Fibroblast of villous mesenchyme (primary cell): ENCODE results near the gene DFFB. TPM values are rescaled to one million over a fixed set of nuclear protein-coding genes. Genes with fewer than 3 reads are reported as not detected.

Experiments
- DNase-seq: peaks from one replicate; pipeline ENCODE4 v3.0.0-alpha.2; 2010; ENCODE audit warnings: low read depth
- H3K4me3 ChIP-seq: 2 replicates; pipeline ENCODE4 v1.5.1; 2011; ENCODE audit warnings: low read depth, mild to moderate bottlenecking, low read length
- total RNA-seq: library from RNA; depleted of rRNA; stranded (reverse); fragments of >200 nt; gene quantifications from 2 replicates; pipeline ENCODE4 v1.2.3, GENCODE V29; 2012
- TF ChIP-seq, protein P1 (sequence below): IDR thresholded peaks from 2 replicates; pipeline ENCODE4 v1.5.1; 2012; ENCODE audit warnings: low read depth, mild to moderate bottlenecking, low read length; ENCODE audit not compliant: insufficient read depth

Gene DFFB
- total RNA-seq, 1 donor = 4.7 TPM

DNA sequence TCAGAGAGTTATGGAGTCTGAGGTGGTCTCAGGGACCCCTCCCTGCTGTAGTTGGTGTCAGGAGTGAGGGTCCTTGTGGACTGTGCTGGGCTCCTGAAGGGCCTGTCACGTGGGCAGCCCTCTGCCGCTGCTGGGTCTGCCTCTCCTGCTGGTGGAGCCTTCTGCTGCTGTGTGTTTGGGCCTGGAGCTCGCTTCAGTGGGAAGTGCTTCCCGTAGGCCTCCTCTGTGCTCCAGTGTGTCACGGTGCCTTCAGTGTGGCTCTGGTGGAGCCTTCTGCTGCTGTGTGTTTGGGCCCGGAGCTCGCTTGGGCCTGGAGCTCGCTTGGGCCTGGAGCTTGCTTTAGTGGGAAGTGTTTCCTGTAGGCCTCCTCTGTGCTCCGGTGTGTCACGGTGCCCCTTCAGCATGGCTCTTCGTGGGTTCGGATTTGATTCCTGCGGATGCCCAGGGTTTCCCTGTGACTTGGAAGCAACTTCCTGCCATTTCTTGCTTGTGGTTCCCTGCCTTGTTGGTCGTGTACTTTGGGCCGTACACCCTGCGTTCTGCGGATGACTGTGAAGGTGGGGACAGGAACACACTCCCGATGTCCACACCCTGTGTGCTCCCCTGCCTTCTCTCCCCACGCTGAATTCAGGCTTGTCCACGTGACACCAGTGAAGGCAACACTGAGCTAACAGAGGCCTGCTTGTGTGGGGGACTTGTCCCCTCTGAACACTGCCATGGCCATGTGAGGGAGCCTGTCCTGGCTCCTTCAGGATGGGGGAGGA, 23.3 kb downstream of the DFFB start:
- H3K4me3 ChIP-seq = no peak overlapping the region
- TF ChIP-seq, protein P1, sequence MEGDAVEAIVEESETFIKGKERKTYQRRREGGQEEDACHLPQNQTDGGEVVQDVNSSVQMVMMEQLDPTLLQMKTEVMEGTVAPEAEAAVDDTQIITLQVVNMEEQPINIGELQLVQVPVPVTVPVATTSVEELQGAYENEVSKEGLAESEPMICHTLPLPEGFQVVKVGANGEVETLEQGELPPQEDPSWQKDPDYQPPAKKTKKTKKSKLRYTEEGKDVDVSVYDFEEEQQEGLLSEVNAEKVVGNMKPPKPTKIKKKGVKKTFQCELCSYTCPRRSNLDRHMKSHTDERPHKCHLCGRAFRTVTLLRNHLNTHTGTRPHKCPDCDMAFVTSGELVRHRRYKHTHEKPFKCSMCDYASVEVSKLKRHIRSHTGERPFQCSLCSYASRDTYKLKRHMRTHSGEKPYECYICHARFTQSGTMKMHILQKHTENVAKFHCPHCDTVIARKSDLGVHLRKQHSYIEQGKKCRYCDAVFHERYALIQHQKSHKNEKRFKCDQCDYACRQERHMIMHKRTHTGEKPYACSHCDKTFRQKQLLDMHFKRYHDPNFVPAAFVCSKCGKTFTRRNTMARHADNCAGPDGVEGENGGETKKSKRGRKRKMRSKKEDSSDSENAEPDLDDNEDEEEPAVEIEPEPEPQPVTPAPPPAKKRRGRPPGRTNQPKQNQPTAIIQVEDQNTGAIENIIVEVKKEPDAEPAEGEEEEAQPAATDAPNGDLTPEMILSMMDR = no peak
- DNase-seq = no peak

DNA sequence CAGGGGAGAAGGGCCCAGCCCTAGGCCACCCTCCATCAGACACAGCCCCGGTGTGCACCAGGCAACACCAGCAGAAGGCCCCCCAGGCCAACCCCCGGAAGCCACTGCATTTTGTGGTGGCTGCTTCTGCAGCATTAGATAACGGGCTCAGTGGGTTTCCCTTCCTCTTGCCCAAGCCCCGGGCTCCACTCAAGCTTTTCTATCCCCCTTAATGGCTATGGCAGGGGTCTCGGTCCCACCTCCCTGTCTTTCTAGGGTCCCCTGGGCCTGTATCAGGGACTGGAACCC, 23.9 kb downstream of the DFFB start:
- DNase-seq = no peak
- TF ChIP-seq, protein P1 = no peak
- H3K4me3 ChIP-seq = no peak overlapping the region

DNA sequence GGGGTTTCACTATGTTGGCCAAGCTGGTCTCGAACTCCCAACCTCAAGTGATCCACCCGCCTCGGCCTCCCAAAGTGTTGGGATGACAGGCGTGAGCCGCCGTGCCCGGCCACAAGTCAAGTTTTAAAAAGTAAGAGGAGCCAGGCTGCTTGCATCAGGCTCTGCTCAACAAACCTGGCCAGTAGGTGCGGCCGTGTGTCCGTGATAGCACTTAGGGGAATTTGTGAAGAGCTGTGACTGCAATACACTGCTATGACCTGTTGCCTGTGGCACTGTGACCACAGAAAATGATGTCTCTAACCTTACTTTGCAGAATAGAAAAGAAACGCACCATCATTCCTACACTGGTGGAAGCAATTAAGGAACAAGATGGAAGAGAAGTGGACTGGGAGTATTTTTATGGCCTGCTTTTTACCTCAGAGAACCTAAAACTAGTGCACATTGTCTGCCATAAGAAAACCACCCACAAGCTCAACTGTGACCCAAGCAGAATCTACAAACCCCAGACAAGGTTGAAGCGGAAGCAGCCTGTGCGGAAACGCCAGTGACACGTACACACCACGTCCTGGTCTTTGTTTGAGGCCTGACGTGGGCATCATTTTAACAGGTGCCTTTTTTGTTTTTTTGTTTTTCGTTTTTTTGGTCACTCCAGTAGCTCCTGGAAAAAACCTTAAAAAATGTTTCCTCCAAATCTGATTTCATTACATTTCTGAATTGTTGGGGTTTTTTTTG, 26.1 kb downstream of the DFFB start:
- H3K4me3 ChIP-seq = no peak overlapping the region
- no peak for DNase-seq
- TF ChIP-seq, protein P1 = no peak

DNA sequence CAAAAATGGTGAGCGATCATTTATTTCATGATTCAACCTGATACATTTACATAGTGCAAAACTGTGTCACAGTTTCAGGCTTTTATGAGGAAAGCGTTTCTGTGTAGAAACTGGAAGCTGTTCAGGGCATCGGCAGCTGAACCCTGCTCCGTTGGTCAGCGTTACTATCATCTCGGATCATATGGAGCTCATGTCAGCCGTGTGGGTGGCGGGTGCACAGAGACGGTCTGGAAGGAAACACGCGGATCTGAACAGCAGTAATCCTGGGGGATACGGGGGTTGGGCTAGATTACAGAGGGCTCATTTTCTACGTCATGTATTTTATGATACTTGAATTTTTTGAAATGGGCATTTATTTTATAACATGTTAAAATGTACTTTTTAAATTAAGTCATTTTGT, 27.7 kb downstream of the DFFB start:
- TF ChIP-seq, protein P1 = no peak
- DNase-seq = no peak
- no peak overlapping the region for H3K4me3 ChIP-seq

DNA sequence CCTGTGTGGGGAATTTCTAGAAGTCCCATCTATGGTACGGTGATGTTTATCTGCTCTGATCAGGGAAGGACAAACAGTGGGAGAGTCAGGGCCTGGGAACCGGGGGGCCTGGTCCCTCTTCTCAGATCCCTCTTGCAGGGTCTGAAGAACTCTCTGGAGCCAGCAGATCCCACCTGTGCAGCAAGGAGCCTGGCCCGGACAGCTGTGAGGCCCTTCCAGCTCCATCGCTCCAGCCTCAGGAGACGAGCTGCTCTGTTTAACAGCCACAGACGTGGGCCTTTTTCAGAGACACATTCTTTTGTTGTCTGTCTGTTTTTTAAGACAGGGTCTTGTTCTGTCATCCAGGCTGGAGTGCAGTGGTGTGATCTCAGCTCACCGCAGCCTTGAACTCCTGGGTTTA, 28.3 kb downstream of the DFFB start:
- TF ChIP-seq, protein P1 = no peak
- no peak overlapping the region for H3K4me3 ChIP-seq
- DNase-seq = no peak

DNA sequence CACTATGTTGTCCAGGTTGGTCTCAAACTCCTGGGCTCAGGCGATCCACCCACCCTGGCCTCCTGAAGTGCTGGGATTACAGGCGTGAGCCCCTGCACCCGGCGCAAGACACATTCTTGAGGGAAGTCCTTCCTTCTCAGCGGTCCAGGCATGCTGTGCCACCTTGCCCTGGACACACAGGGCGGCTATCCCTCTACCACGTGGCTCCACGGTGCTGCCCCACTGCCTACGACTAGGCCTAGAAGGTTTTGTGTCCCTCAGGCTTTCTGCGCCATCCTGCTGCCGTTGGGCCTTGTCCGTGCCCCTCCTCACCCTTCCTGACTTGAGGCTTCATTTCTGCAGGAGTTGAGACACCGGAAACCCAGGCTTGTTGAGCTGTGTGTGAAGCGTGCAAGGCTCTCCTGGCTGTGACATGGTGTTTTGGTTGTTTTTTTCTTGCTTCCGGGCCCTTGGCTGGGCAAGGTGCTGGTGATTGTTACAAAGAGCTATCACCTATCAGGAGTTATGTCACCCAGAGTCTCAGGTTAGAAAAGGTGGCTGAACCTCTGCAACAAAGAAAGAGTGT, 28.9 kb downstream of the DFFB start:
- DNase-seq = no peak
- H3K4me3 ChIP-seq = no peak overlapping the region
- TF ChIP-seq, protein P1 = no peak
